GM13976 (cell line): ENCODE results near the gene CEP41.

ENCODE experiments used
- DNase-seq: peaks from one replicate; pipeline ENCODE4 v3.0.0; 2012; ENCODE audit warnings: low spot score
- CTCF ChIP-seq: IDR thresholded peaks from 2 replicates; pipeline ENCODE4 v1.5.1; 2012; ENCODE audit warnings: borderline replicate concordance, mild to moderate bottlenecking; ENCODE audit not compliant: insufficient read depth; ENCODE audit errors: extremely low read depth, missing control alignments, control extremely low read depth
- in situ Hi-C: fragments of 300-500 bp; cut with MboI; formaldehyde crosslinking; loops from one replicate; pipeline ENCODE4 v1.12.0; 2022; ENCODE audit warnings: low sequenced_read_pairs, mixed read lengths, inconsistent platforms; ENCODE audit not compliant: unreplicated experiment

Gene CEP41

GRCh38 chr7:130486114-130486953 is 45.5 kb upstream of the CEP41 start:
- DNase-seq, result peak; percentile 72
- TF ChIP-seq CTCF, result peak; percentile 81
- in situ Hi-C loops, result loop anchor here (25.0 kb wide), 1 partner anchor 424 kb away; the partner anchor contains the start of genes KLHDC10 and ZC3HC1

GRCh38 chr7:130485734-130486113 is 44.9 kb upstream of the CEP41 start:
- in situ Hi-C loops, result loop anchor here (25.0 kb wide), 1 partner anchor 423 kb away; the partner anchor contains the start of genes KLHDC10 and ZC3HC1
- DNase-seq, result no peak
- TF ChIP-seq CTCF, result no peak

GRCh38 chr7:130483031-130483430 is 42.2 kb upstream of the CEP41 start:
- no peak for DNase-seq
- in situ Hi-C loops, result loop anchor here (25.0 kb wide), 1 partner anchor 421 kb away; the partner anchor contains the start of genes KLHDC10 and ZC3HC1
- no peak for TF ChIP-seq CTCF

GRCh38 chr7:130481898-130482297 is 41.1 kb upstream of the CEP41 start:
- no peak for TF ChIP-seq CTCF
- in situ Hi-C loops, result loop anchor here (25.0 kb wide), 1 partner anchor 420 kb away; the partner anchor contains the start of genes KLHDC10 and ZC3HC1
- DNase-seq, result no peak

- no peak for TF ChIP-seq CTCF
- no peak for DNase-seq
- in situ Hi-C loops, result loop anchor here (25.0 kb wide), 1 partner anchor 418 kb away; the partner anchor contains the start of genes KLHDC10 and ZC3HC1
These were observed 39.0 kb upstream of the CEP41 start for GRCh38 chr7:130479716-130480400.

- TF ChIP-seq CTCF, result no peak
- no peak for DNase-seq
- in situ Hi-C loops, result loop anchor here (25.0 kb wide), 1 partner anchor 417 kb away; the partner anchor contains the start of genes KLHDC10 and ZC3HC1
These were observed 38.2 kb upstream of the CEP41 start for GRCh38 chr7:130478991-130479390.
